IMR-90 (cell line): Measurements from ENCODE around the gene MAMLD1.

Experiments used
- CHD1 ChIP-seq: IDR thresholded peaks from 2 replicates; pipeline ENCODE4 v1.6.1; 2012; ENCODE audit warnings: low read depth, low read length, improper control_type of control experiment
- MAFK ChIP-seq: IDR thresholded peaks from 2 replicates; pipeline ENCODE4 v1.6.1; 2012; ENCODE audit warnings: low read depth, low read length, improper control_type of control experiment
- MXI1 ChIP-seq: IDR thresholded peaks from 2 replicates; pipeline ENCODE4 v1.6.1; 2012; ENCODE audit warnings: low read depth, mild to moderate bottlenecking, low read length, moderate library complexity, borderline replicate concordance
- POLR2A ChIP-seq: IDR thresholded peaks from 2 replicates; pipeline ENCODE4 v1.6.1; 2012; ENCODE audit warnings: mild to moderate bottlenecking, low read depth, low read length
- RAD21 ChIP-seq: IDR thresholded peaks from 2 replicates; pipeline ENCODE4 v1.6.1; 2012; ENCODE audit warnings: low read length, improper control_type of control experiment
- RCOR1 ChIP-seq: IDR thresholded peaks from 2 replicates; pipeline ENCODE4 v1.6.1; 2012; ENCODE audit warnings: mild to moderate bottlenecking, low read length, improper control_type of control experiment; ENCODE audit not compliant: insufficient replicate concordance
- RFX5 ChIP-seq: IDR thresholded peaks from 2 replicates; pipeline ENCODE4 v1.8.0; 2012; ENCODE audit warnings: low read depth, mild to moderate bottlenecking, low read length, moderate library complexity
- SMC3 ChIP-seq: fragments of 150-350 bp; IDR thresholded peaks from 2 replicates; pipeline ENCODE4 v1.6.1; 2016; ENCODE audit warnings: low read depth, mild to moderate bottlenecking, antibody characterized with exemption, low read length, moderate library complexity
- TF ChIP-seq, protein P1 (sequence below): conservative IDR thresholded peaks from 2 replicates; pipeline ENCODE4 v1.5.1; 2012; ENCODE audit warnings: mild to moderate bottlenecking, low read depth, low read length, improper control_type of control experiment
- TF ChIP-seq, protein P2 (sequence below): fragments of 150-350 bp; IDR thresholded peaks from 2 replicates; pipeline ENCODE4 v1.6.1; 2016; ENCODE audit warnings: low read depth, mild to moderate bottlenecking, low read length, moderate library complexity, borderline replicate concordance

DNA sequence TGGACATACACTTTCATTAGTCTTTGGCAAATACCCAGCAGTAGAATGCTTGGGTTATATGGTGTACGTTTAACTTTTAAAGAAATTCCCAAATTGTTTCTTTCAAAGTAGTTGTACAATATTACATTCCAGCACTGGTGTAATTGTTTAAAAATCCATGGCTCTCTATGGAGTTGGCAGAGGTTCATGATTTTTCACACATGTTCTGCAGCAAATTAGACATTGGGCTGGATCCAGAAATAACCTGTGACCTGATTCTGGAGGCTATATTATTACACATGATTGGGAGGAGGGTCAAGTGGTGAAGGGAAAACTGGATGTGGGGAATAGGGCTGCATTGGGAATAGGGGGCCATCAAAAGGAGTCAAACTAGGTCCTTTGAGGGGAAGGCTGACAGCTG, 41.9 kb downstream of the MAMLD1 start:
- TF ChIP-seq, protein P1, sequence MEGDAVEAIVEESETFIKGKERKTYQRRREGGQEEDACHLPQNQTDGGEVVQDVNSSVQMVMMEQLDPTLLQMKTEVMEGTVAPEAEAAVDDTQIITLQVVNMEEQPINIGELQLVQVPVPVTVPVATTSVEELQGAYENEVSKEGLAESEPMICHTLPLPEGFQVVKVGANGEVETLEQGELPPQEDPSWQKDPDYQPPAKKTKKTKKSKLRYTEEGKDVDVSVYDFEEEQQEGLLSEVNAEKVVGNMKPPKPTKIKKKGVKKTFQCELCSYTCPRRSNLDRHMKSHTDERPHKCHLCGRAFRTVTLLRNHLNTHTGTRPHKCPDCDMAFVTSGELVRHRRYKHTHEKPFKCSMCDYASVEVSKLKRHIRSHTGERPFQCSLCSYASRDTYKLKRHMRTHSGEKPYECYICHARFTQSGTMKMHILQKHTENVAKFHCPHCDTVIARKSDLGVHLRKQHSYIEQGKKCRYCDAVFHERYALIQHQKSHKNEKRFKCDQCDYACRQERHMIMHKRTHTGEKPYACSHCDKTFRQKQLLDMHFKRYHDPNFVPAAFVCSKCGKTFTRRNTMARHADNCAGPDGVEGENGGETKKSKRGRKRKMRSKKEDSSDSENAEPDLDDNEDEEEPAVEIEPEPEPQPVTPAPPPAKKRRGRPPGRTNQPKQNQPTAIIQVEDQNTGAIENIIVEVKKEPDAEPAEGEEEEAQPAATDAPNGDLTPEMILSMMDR = no peak
- TF ChIP-seq POLR2A = no peak
- TF ChIP-seq SMC3 = no peak
- TF ChIP-seq, protein P2, sequence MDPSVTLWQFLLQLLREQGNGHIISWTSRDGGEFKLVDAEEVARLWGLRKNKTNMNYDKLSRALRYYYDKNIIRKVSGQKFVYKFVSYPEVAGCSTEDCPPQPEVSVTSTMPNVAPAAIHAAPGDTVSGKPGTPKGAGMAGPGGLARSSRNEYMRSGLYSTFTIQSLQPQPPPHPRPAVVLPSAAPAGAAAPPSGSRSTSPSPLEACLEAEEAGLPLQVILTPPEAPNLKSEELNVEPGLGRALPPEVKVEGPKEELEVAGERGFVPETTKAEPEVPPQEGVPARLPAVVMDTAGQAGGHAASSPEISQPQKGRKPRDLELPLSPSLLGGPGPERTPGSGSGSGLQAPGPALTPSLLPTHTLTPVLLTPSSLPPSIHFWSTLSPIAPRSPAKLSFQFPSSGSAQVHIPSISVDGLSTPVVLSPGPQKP = no peak
- no peak for TF ChIP-seq MAFK
- TF ChIP-seq RAD21 = no peak
- no peak for TF ChIP-seq CHD1
- TF ChIP-seq RCOR1 = no peak
- TF ChIP-seq RFX5 = no peak
- TF ChIP-seq MXI1 = no peak
